Panc1 (cell line): ENCODE measurements around the gene CD300LB. TPM values are rescaled to one million over a fixed set of nuclear protein-coding genes. Genes with fewer than 3 reads are reported as not detected.

Experiments
- ATAC-seq: fragments of 200-7000 bp; cut with Tn5 transposase; 2 replicates; pipeline ENCODE4 v1.9.1; 2020; ENCODE audit warnings: mild to moderate bottlenecking, moderate library complexity
- BruUV-seq: library from RNA; stranded (reverse); fragments of 400-500 nt; replicated peaks from 2 replicates; lab custom pipeline; 2021; lab: Mats Ljungman, UMichigan
- CTCF ChIA-PET: fragments of 300-600 bp; sonication (Branson Sonifier 250); formaldehyde crosslinking; loops from one replicate; lab custom pipeline; 2022; ENCODE audit warnings: antibody characterized with exemption; lab: Charles Lee
- POLR2A ChIA-PET: fragments of 300-600 bp; sonication (Branson Sonifier 250); formaldehyde crosslinking; loops from one replicate; lab custom pipeline; 2022; ENCODE audit warnings: antibody characterized with exemption; lab: Charles Lee
- DNase-seq: peaks from one replicate; pipeline ENCODE4 v3.0.0-alpha.2; 2010; ENCODE audit warnings: low read depth, low spot score
- H3K27ac ChIP-seq: 2 replicates; pipeline ENCODE4 v1.5.1; 2011; ENCODE audit warnings: mild to moderate bottlenecking, low read length, inconsistent platforms
- H3K27me3 ChIP-seq: fragments of 200-500 bp; sonication (Bioruptor generic); 2 replicates; pipeline ENCODE4 v1.6.0; 2014; ENCODE audit warnings: low read length, inconsistent platforms; ENCODE audit not compliant: control insufficient read depth, insufficient read depth
- H3K36me3 ChIP-seq: fragments of 200-500 bp; sonication (Bioruptor generic); 2 replicates; pipeline ENCODE4 v1.5.1; 2014; ENCODE audit warnings: inconsistent platforms, mild to moderate bottlenecking, low read length, moderate library complexity; ENCODE audit not compliant: control insufficient read depth, insufficient read depth
- H3K4me1 ChIP-seq: 2 replicates; pipeline ENCODE4 v1.5.1; 2011; ENCODE audit warnings: inconsistent platforms, mild to moderate bottlenecking, low read length, moderate library complexity; ENCODE audit not compliant: control insufficient read depth, insufficient read depth
- H3K4me3 ChIP-seq, 2 experiments: 2 replicates each; pipeline ENCODE4 v1.5.1; 2011 to 2012; ENCODE audit warnings: low read depth in 2 of 2, low read length in 2 of 2, mild to moderate bottlenecking in 2 of 2, inconsistent platforms in 1 of 2, moderate library complexity in 1 of 2
- H3K9me3 ChIP-seq: fragments of 200-500 bp; sonication (Bioruptor generic); 2 replicates; pipeline ENCODE4 v1.5.1; 2014; ENCODE audit warnings: low read depth, mild to moderate bottlenecking, inconsistent platforms, low read length, moderate library complexity; ENCODE audit not compliant: control insufficient read depth, insufficient read depth
- POLR2AphosphoS5 ChIP-seq: IDR thresholded peaks from 2 replicates; pipeline ENCODE4 v1.6.1; 2012; ENCODE audit warnings: mild to moderate bottlenecking, low read depth, low read length, moderate library complexity
- SIN3A ChIP-seq: IDR thresholded peaks from 2 replicates; pipeline ENCODE4 v1.6.1; 2012; ENCODE audit warnings: low read depth, mild to moderate bottlenecking, low read length, moderate library complexity, borderline replicate concordance; ENCODE audit not compliant: insufficient read depth
- TCF7L2 ChIP-seq: IDR thresholded peaks from 2 replicates; pipeline ENCODE4 v1.6.1; 2011; ENCODE audit warnings: mild to moderate bottlenecking, low read depth, low read length, inconsistent platforms
- in situ Hi-C: cut with HindIII; loops from 2 replicates; pipeline ENCODE4 v1.10.0; 2016; ENCODE audit warnings: low sequenced_read_pairs, low pct_unique_long_range_greater_than_20kb
- intact Hi-C: fragments of 100-400 bp; cut with micrococcal nuclease; formaldehyde crosslinking; loops from one replicate; pipeline ENCODE4 v1.10.0; 2022; ENCODE audit not compliant: unreplicated experiment
- total RNA-seq: library from RNA; stranded (reverse); gene quantifications from one replicate; pipeline ENCODE4 v1.2.1, GENCODE V29; 2021; ENCODE audit not compliant: unreplicated experiment
- TF ChIP-seq, protein P1 (sequence below): fragments of 450-650 bp; IDR thresholded peaks from 2 replicates; pipeline ENCODE4 v1.5.1; 2017; ENCODE audit warnings: mild to moderate bottlenecking
- TF ChIP-seq, protein P2 (sequence below), 2 experiments: IDR thresholded peaks; 2 replicates each; pipeline ENCODE4 v1.6.1; 2011 to 2012; ENCODE audit warnings: low read depth in 2 of 2, control low read depth in 1 of 2, low read length in 1 of 2, mild to moderate bottlenecking in 1 of 2, moderate library complexity in 1 of 2; ENCODE audit not compliant: insufficient read depth in 1 of 2

CD300LB gene
- total RNA-seq, 1 experiment from 2014 or later, result not detected

DNA sequence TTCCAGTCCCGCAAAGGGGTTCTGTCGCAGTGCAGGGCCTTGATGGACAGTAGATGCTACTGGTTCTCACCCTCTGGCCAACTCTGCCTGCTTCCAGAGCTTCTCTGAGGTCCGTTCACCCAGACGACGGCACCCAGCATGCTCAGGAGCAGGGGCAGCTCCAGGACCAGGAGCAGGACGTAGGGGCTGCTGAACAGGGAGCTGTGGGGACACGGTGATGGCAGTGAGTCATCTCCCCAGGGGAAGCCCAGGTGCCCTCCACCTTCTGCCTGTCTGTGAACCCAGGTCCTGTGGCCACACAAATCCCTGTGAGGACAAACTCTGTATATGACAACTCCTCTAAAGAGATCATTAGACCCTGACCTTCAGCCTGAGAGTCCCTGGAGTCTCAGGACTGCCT, 18.1 kb upstream of the CD300LB start:
- H3K27ac ChIP-seq, result no peak overlapping the region
- no peaks in the 10 kb centered on the region for H3K4me1 ChIP-seq
- H3K27me3 ChIP-seq, result no peaks in the 10 kb centered on the region
- no TSS peak for BruUV-seq
- DNase-seq (no peak), ATAC-seq (no peak)
- no peaks in the 10 kb centered on the region for H3K9me3 ChIP-seq
- in situ Hi-C loops (no loop called here), intact Hi-C loops (no loop called here)
- ChIA-PET CTCF (no interaction called here), POLR2A (no interaction called here)
- no peak overlapping the region for H3K4me3 ChIP-seq
- TF ChIP-seq POLR2AphosphoS5, result no peak
- TF ChIP-seq, protein P1, sequence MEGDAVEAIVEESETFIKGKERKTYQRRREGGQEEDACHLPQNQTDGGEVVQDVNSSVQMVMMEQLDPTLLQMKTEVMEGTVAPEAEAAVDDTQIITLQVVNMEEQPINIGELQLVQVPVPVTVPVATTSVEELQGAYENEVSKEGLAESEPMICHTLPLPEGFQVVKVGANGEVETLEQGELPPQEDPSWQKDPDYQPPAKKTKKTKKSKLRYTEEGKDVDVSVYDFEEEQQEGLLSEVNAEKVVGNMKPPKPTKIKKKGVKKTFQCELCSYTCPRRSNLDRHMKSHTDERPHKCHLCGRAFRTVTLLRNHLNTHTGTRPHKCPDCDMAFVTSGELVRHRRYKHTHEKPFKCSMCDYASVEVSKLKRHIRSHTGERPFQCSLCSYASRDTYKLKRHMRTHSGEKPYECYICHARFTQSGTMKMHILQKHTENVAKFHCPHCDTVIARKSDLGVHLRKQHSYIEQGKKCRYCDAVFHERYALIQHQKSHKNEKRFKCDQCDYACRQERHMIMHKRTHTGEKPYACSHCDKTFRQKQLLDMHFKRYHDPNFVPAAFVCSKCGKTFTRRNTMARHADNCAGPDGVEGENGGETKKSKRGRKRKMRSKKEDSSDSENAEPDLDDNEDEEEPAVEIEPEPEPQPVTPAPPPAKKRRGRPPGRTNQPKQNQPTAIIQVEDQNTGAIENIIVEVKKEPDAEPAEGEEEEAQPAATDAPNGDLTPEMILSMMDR, result no peak
- no peaks in the 10 kb centered on the region for H3K36me3 ChIP-seq

- H3K4me3 ChIP-seq, result no peak overlapping the region
- ChIA-PET CTCF (no interaction called here), POLR2A (no interaction called here)
- no TSS peak for BruUV-seq
- H3K36me3 ChIP-seq, result no peaks in the 10 kb centered on the region
- DNase-seq, result no peak
- no peaks in the 10 kb centered on the region for H3K4me1 ChIP-seq
- intact Hi-C loops, result no loop called here
- no peaks in the 10 kb centered on the region for H3K27me3 ChIP-seq
- TF ChIP-seq POLR2AphosphoS5 (no peak), SIN3A (no peak), TCF7L2 (no peak)
- TF ChIP-seq, protein P1, result no peak
- TF ChIP-seq, protein P2, sequence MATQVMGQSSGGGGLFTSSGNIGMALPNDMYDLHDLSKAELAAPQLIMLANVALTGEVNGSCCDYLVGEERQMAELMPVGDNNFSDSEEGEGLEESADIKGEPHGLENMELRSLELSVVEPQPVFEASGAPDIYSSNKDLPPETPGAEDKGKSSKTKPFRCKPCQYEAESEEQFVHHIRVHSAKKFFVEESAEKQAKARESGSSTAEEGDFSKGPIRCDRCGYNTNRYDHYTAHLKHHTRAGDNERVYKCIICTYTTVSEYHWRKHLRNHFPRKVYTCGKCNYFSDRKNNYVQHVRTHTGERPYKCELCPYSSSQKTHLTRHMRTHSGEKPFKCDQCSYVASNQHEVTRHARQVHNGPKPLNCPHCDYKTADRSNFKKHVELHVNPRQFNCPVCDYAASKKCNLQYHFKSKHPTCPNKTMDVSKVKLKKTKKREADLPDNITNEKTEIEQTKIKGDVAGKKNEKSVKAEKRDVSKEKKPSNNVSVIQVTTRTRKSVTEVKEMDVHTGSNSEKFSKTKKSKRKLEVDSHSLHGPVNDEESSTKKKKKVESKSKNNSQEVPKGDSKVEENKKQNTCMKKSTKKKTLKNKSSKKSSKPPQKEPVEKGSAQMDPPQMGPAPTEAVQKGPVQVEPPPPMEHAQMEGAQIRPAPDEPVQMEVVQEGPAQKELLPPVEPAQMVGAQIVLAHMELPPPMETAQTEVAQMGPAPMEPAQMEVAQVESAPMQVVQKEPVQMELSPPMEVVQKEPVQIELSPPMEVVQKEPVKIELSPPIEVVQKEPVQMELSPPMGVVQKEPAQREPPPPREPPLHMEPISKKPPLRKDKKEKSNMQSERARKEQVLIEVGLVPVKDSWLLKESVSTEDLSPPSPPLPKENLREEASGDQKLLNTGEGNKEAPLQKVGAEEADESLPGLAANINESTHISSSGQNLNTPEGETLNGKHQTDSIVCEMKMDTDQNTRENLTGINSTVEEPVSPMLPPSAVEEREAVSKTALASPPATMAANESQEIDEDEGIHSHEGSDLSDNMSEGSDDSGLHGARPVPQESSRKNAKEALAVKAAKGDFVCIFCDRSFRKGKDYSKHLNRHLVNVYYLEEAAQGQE (IDR thresholded peaks at IDR 0.05; ENCODE audit: insufficient read depth in 1 of 2, low read depth in 2 of 2, low read length in 1 of 2), result no peak
- no peak overlapping the region for H3K27ac ChIP-seq
- H3K9me3 ChIP-seq, result no peaks in the 10 kb centered on the region
- in situ Hi-C loops, result no loop called here
- ATAC-seq, result no peak
Measured at GRCh38 chr17:74547736-74548135, 16.5 kb upstream of the CD300LB start.

GRCh38 chr17:74547264-74547663, 16.0 kb upstream of the CD300LB start:
- CTCF ChIA-PET, result no interaction called here
- in situ Hi-C loops (no loop called here), intact Hi-C loops (no loop called here)
- DNase-seq (no peak), ATAC-seq (no peak)
- no peak overlapping the region for H3K4me3 ChIP-seq
- no peaks in the 10 kb centered on the region for H3K9me3 ChIP-seq
- H3K27ac ChIP-seq, result no peak overlapping the region
- no peaks in the 10 kb centered on the region for H3K27me3 ChIP-seq
- no TSS peak for BruUV-seq
- POLR2A ChIA-PET, result no interaction called here
- H3K36me3 ChIP-seq, result no peaks in the 10 kb centered on the region
- TF ChIP-seq POLR2AphosphoS5 (no peak), TCF7L2 (no peak), SIN3A (no peak)
- TF ChIP-seq, protein P2 (IDR thresholded peaks at IDR 0.05; ENCODE audit: insufficient read depth in 1 of 2, low read depth in 2 of 2, low read length in 1 of 2), result no peak
- TF ChIP-seq, protein P1, result no peak
- no peaks in the 10 kb centered on the region for H3K4me1 ChIP-seq
